Measurements from ENCODE around the gene NOG.

DNA sequence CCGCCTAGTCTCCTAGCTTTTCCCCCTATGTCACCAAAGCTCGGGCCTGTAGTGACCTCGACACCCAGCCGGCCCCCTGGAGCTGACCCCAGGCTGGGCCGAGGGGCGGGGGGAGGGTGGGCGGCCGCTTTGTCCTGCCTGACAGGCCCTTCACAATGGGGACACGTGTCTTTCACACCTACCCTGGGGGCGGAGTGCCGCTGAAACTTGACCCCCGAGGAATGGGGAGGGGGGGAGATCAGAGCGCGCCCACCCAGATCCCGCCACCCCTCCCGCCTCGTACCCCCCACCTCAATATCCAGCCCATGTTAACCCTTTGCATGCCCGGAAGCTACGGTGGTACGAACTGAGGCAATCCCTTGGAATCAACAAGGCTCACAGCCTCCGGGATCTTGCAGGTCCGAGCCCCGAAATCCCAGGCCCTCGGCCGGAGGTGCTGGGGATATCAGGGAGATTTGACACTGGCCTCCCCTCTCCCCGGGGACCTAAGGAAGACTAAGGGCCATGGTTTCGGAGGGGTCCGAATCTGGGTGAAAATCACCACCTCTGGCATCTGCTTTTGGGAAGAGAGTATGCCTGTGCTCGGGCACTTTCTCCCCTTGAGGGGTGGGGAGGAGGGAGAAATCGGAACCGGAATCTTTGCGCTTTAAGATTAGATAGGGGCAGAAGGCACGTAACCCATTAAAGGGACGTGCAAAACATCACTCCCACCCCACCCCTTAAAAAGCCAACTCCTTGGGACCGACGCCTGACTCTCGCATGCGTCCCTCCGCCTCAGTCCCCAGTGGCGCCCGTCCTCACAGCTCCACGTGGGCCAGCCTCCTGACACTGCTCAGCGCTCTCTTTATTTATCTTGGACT, 2.6 kb downstream of the NOG start:
- no peak for TF ChIP-seq JUN (IDR thresholded peaks at IDR 0.05; ENCODE audit: borderline replicate concordance, insufficient read depth, insufficient read length, low read depth)
- no peak for TF ChIP-seq POLR2A (IDR thresholded peaks at IDR 0.05; ENCODE audit: low read depth, low read length)
- TF ChIP-seq, protein P1, sequence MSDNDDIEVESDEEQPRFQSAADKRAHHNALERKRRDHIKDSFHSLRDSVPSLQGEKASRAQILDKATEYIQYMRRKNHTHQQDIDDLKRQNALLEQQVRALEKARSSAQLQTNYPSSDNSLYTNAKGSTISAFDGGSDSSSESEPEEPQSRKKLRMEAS (IDR thresholded peaks at IDR 0.05; ENCODE audit: insufficient read depth, insufficient read length), result no peak
- TF ChIP-seq GATA2 (IDR thresholded peaks at IDR 0.05; ENCODE audit: insufficient read depth, insufficient read length, low read depth, low read length), result no peak
- TF ChIP-seq, protein P2, sequence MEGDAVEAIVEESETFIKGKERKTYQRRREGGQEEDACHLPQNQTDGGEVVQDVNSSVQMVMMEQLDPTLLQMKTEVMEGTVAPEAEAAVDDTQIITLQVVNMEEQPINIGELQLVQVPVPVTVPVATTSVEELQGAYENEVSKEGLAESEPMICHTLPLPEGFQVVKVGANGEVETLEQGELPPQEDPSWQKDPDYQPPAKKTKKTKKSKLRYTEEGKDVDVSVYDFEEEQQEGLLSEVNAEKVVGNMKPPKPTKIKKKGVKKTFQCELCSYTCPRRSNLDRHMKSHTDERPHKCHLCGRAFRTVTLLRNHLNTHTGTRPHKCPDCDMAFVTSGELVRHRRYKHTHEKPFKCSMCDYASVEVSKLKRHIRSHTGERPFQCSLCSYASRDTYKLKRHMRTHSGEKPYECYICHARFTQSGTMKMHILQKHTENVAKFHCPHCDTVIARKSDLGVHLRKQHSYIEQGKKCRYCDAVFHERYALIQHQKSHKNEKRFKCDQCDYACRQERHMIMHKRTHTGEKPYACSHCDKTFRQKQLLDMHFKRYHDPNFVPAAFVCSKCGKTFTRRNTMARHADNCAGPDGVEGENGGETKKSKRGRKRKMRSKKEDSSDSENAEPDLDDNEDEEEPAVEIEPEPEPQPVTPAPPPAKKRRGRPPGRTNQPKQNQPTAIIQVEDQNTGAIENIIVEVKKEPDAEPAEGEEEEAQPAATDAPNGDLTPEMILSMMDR (IDR thresholded peaks at IDR 0.05; ENCODE audit: extremely low read depth in 1 of 2, insufficient read depth in 1 of 2, low read depth in 1 of 2, low read length in 2 of 2), result no peak
- TF ChIP-seq MYC (IDR thresholded peaks at IDR 0.05; ENCODE audit: low read depth, low read length), result no peak

Data from endothelial cell of umbilical vein (primary cell).